Measurements from ENCODE around the gene PARP9. TPM values are rescaled to one million over a fixed set of nuclear protein-coding genes. Genes with fewer than 3 reads are reported as not detected.

PARP9 gene
- total RNA-seq, 2 experiments from 2014 or later: 172 to 186 TPM

DNA sequence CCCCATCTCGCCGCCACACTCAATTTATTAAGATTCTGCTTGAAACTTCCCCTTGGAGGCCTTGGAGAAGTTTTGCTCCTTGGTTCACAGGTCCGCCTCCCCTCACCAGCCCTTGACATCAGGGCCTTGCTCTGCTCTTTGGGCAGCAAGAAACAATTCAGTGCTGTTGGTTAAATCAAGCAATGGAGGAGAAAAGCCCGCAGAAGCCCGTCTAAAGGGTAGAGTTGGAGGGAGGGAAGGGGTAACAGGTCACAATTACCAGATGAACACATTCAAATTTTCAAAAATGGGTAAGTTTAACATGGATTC lies 429 bp downstream of the PARP9 start:
- Mint-ChIP-seq H3K9me3 (no peaks in the 10 kb centered on the region), H3K27me3 (no peaks in the 10 kb centered on the region), H3K4me1 (peaks cover 71% of the 10 kb centered on the region), H3K36me3 (ENCODE audit: low read depth) (peaks cover 78% of the 10 kb centered on the region), H3K27ac (peak overlapping the region; percentile 98), H3K4me3 (peak overlapping the region; percentile 93)
- ChIA-PET POLR2A (interaction anchor here (0.8 to 1.2 kb wide), 3 partner anchors 15 to 117 kb away, joined by 4 to 7 read pairs (median 4); partner anchors contain the start of gene PARP14), CTCF (interaction anchor here (1.0 to 11.7 kb wide), 3 partner anchors 47 to 148 kb away, joined by 3 to 107 read pairs (median 3); partner anchors contain the start of genes PARP14 and WDR5B)
- peak; percentile 47 for DNase-seq

DNA sequence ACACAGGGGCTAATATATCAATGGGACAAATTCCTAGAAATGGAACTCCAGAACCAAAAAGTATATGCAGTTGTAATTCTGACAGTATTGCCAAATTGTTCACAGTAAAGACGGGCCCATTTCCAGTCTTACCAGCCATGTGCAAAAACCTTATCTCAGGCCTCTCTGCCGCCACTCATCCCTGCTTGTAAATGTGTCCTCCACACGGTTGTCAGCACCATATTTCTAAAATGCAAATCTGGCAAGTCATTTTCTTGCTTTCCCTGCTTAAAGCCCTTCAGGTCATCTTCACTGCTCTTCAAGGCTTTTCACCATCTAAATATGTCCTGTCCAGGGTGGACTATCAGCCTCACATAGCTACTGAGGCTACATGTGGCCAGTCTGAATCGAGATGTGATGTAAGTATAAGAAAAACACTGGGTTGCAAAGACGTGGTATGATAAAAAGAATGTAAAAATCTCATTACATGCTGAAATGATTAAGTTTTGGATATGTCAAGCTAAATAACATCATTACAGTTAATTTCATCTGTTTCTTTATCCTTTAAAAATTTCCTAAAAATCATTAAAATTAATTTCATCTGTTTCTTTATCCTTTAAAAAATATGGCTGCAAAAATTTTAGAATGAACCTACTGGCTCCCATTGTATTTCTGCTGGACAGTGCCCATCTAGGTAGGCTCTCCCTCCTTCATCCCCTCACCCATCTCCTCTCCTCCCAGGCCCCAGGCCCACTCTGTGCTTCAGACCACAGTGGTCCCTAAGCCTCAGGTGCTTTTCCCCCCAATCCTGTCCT lies 980 bp downstream of the PARP9 start:
- Mint-ChIP-seq H3K27ac (peak overlapping the region; percentile 98), H3K36me3 (ENCODE audit: low read depth) (peaks cover 77% of the 10 kb centered on the region), H3K4me1 (peaks cover 69% of the 10 kb centered on the region), H3K27me3 (no peaks in the 10 kb centered on the region), H3K4me3 (peak overlapping the region; percentile 93), H3K9me3 (no peaks in the 10 kb centered on the region)
- DNase-seq: no peak
- ChIA-PET CTCF (interaction anchor here (11.7 kb wide), 1 partner anchor 117 kb away, joined by 107 read pairs; the partner anchor contains the start of gene PARP14), POLR2A (no interaction called here)

DNA sequence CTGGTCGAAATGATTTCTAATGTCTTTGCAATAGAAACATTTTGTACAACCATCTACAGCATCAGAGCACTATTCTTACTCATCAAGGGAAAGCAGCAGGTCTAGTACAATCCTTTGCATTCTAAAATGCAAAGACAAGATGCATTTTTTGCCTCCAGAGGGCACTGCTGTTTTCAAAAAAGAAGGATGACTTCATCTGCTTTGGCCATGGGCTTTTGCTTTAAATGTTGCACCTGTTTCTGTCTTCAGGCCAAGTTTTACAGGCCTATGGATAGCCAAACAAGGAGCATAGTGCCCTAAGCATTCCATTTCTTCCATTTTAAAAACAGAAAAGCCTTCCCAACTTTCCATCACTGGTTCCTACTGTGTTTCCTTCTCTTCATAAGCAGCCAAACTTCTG lies 3.4 kb downstream of the PARP9 start:
- H3K4me3 Mint-ChIP-seq: peak overlapping the region; percentile 93
- POLR2A ChIA-PET: no interaction called here

DNA sequence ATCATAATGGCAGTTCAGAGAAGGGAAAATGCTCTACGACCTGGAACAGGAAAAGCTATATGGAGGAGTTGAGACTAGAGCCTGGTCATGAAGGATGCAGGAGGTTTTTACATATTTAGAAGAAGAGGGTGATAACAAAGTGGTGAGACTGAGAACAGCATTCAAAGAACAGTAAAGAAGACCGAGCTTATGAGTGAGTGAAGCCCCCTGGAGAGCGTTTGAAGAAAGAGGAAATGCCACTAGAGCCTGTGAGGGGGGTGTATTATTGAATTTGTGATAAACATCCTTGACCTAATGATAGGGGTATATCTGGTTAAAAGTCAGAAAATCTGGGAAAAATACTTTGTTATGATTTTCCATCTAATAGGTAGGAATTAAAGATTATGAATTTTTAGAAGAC lies 4.2 kb downstream of the PARP9 start:
- Mint-ChIP-seq H3K27ac (no peak overlapping the region), H3K9me3 (no peaks in the 10 kb centered on the region), H3K27me3 (no peaks in the 10 kb centered on the region), H3K4me1 (peaks cover 59% of the 10 kb centered on the region), H3K36me3 (ENCODE audit: low read depth) (peaks cover 75% of the 10 kb centered on the region), H3K4me3 (peak overlapping the region; percentile 5)
- DNase-seq: no peak
- ChIA-PET CTCF (interaction anchor here (1.1 to 11.7 kb wide), 6 partner anchors 12 to 136 kb away, joined by 3 to 107 read pairs (median 4); partner anchors contain the start of gene PARP14), POLR2A (no interaction called here)

More for the DNA sequence above, 3.4 kb downstream of the PARP9 start:
- peak; percentile 81 for DNase-seq
- Mint-ChIP-seq H3K9me3 (no peaks in the 10 kb centered on the region), H3K4me1 (peaks cover 56% of the 10 kb centered on the region), H3K27me3 (no peaks in the 10 kb centered on the region), H3K27ac (peak overlapping the region; percentile 81), H3K36me3 (ENCODE audit: low read depth) (peaks cover 73% of the 10 kb centered on the region)
- CTCF ChIA-PET: interaction anchor here (0.6 to 11.7 kb wide), 5 partner anchors 8 to 1014 kb away, joined by 3 to 107 read pairs (median 6); partner anchors contain the start of gene PARP14

DNA sequence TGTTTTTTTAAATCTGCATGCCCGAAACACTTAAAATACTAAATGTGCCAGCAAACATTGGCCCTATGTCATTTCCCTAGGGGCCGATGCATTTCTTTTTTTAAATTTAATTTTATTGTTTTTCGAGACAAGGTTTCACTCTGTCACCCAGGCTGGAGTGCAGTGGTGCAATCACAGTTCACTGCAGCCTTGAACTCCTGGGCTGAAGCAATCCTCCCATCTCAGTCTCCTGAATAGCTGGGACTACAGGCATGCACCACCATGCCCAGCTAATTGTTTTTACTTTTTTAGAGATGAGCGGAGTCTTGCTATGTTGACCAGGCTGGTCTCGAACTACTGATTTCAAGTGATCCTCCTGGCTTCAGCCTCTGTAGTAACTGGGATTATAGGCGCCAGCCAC lies 5.5 kb downstream of the PARP9 start:
- peaks cover 76% of the 10 kb centered on the region for H3K36me3 Mint-ChIP-seq (ENCODE audit: low read depth)
- ChIA-PET POLR2A (no interaction called here), CTCF (interaction anchor here (0.6 to 11.7 kb wide), 8 partner anchors 19 to 165 kb away, joined by 3 to 107 read pairs (median 4); partner anchors contain the start of gene PARP14)
- no peaks in the 10 kb centered on the region for H3K27me3 Mint-ChIP-seq
- no peak overlapping the region for H3K27ac Mint-ChIP-seq
- DNase-seq: no peak
- no peaks in the 10 kb centered on the region for H3K9me3 Mint-ChIP-seq
- H3K4me1 Mint-ChIP-seq: peaks cover 64% of the 10 kb centered on the region
- H3K4me3 Mint-ChIP-seq: no peak overlapping the region

DNA sequence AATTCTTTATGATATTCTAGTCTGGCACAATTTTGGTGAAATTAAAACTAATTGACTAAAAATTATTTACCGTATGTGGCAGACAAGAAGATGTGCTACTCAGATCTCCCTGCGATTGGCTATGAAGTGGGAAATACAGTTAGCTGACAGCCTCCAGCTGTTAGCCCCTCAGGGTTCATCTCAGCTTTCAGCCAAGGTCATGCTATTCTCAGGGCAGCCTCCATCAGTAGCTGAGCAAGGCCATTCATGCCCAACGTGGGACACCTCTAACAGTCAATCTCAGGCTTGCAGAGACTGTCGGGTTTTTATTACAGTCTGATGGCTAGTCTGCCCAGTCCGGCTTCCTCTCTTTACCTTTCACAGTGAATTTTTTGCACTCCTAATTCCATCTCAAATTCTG lies 6.7 kb downstream of the PARP9 start:
- peaks cover 65% of the 10 kb centered on the region for H3K4me1 Mint-ChIP-seq
- ChIA-PET CTCF (interaction anchor here (1.5 to 11.7 kb wide), 4 partner anchors 9 to 123 kb away, joined by 3 to 107 read pairs (median 4); partner anchors contain the start of gene PARP14), POLR2A (no interaction called here)
- H3K36me3 Mint-ChIP-seq (ENCODE audit: low read depth): peaks cover 78% of the 10 kb centered on the region
- no peaks in the 10 kb centered on the region for H3K27me3 Mint-ChIP-seq
- no peak overlapping the region for H3K4me3 Mint-ChIP-seq
- no peak overlapping the region for H3K27ac Mint-ChIP-seq
- no peak for DNase-seq
- no peaks in the 10 kb centered on the region for H3K9me3 Mint-ChIP-seq

DNA sequence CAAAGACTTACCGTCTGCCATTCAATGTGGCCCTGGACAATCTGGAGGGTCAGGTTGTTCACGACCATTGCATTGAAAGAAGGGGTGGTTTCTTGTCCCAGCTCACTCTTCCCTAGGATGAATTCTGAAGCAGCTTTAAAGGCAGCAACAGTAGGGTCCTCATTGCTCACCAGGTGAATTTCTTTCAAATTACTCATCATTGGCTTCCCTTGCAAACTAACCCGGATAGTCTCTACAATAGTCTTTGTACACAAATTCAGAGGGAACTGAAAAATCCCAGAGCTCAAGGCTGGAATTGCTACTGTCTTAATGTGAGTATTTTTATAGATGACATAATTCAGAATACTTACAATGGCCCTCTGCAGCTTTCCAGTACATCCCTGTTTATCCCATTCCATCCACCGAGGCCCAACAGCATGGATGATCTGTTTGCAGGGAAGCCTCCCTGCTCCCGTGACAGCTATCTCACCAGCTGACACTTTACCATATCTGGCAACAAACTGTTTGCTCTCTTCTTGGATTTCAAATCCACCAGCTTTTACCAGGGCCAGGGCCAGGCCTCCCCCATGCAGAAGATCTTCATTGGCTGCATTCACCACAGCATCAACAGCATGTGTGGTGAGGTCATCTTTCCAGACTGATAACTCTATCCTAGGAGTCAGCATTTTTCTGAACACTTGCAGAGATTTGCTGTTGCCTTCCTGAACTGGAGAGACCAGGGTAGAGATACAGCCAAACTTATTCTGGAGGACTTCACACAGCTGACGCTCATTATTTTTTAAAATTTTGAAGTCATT lies 8.6 kb downstream of the PARP9 start:
- Mint-ChIP-seq H3K27ac (no peak overlapping the region), H3K9me3 (no peaks in the 10 kb centered on the region), H3K36me3 (ENCODE audit: low read depth) (peaks cover 77% of the 10 kb centered on the region), H3K4me3 (no peak overlapping the region), H3K4me1 (peaks cover 51% of the 10 kb centered on the region), H3K27me3 (no peaks in the 10 kb centered on the region)
- ChIA-PET POLR2A (interaction anchor here (0.7 kb wide), 2 partner anchors 10 to 140 kb away, joined by 3 to 5 read pairs; no protein-coding TSS in a partner anchor), CTCF (interaction anchor here (1.5 to 11.7 kb wide), 3 partner anchors 13 to 125 kb away, joined by 4 to 107 read pairs (median 4); partner anchors contain the start of gene PARP14)
- DNase-seq: no peak

DNA sequence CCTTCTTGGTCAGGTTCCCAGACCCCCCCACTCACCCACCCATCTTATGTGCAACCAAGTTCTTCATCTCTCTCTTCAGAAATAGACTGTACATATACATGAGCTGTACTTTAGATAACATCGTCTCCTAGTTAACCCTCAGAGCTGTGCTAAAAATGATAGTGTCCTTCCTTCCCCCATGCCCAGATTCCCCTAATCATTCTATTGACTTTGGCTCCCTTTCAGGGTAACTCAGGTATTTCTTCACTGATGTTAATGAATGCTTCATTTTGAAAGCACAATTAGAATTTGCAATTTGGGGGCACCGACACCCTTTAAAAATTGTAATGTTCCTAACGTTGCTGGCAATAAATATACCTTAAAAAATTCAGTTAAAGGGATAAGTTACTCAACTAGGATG lies 10.9 kb downstream of the PARP9 start:
- Mint-ChIP-seq H3K36me3 (ENCODE audit: low read depth) (peaks cover 78% of the 10 kb centered on the region), H3K27ac (no peak overlapping the region), H3K9me3 (no peaks in the 10 kb centered on the region), H3K4me1 (peaks cover 33% of the 10 kb centered on the region), H3K27me3 (no peaks in the 10 kb centered on the region), H3K4me3 (no peak overlapping the region)
- POLR2A ChIA-PET: interaction anchor here (0.7 kb wide), 1 partner anchor 50 kb away, joined by 4 read pairs; no protein-coding TSS in a partner anchor
- DNase-seq: no peak
- CTCF ChIA-PET: no interaction called here

DNA sequence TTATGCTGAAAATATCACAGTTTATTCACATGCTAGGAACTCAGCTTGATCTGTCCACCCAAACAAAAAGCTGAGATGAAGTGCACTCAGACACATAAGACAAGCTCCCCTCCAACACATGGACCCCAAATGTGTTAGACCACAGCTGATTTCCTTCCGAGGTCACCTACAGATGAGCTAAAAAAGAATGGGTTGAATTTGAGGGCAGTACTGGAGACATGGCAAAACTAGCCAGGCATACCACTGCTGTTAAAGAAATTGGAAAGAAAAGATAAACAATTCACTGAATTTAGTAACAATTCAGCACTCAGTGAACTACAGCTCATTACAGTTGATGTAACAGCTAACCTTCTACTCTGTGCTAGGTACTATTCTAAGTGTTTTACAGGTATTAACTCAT lies 15.5 kb downstream of the PARP9 start:
- H3K9me3 Mint-ChIP-seq: no peaks in the 10 kb centered on the region
- CTCF ChIA-PET: interaction anchor here (0.9 to 2.9 kb wide), 4 partner anchors 9 to 131 kb away, joined by 3 to 12 read pairs (median 4); partner anchors contain the start of gene PARP14
- POLR2A ChIA-PET: no interaction called here
- peaks cover 81% of the 10 kb centered on the region for H3K36me3 Mint-ChIP-seq (ENCODE audit: low read depth)
- H3K4me1 Mint-ChIP-seq: peaks cover 13% of the 10 kb centered on the region
- H3K27me3 Mint-ChIP-seq: no peaks in the 10 kb centered on the region
- DNase-seq: no peak
- H3K27ac Mint-ChIP-seq: no peak overlapping the region
- H3K4me3 Mint-ChIP-seq: no peak overlapping the region

DNA sequence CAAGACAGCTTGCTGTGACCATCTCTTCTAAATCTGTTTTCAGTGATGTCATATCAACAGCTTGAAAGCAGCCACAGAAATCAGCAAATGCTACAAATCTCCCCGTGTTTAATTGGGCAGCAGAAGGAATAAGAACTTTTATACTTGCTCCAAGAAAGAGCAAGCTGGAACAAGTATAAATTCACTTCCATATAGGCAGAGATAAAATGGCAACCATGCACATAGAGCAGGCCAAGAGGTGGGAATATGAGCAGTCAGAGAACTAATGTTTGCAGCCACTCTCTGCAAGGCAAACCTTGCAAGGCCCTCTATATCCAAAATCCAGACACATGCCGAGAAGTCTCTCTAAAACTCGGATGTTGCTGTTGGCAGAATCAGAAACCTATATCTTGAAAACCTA lies 16.0 kb downstream of the PARP9 start:
- Mint-ChIP-seq H3K4me3 (no peak overlapping the region), H3K36me3 (ENCODE audit: low read depth) (peaks cover 80% of the 10 kb centered on the region), H3K9me3 (no peaks in the 10 kb centered on the region), H3K27me3 (no peaks in the 10 kb centered on the region), H3K27ac (no peak overlapping the region), H3K4me1 (peaks cover 10% of the 10 kb centered on the region)
- no peak for DNase-seq
- POLR2A ChIA-PET: no interaction called here
- CTCF ChIA-PET: interaction anchor here (0.9 to 2.9 kb wide), 4 partner anchors 9 to 132 kb away, joined by 3 to 12 read pairs (median 4); partner anchors contain the start of gene PARP14

DNA sequence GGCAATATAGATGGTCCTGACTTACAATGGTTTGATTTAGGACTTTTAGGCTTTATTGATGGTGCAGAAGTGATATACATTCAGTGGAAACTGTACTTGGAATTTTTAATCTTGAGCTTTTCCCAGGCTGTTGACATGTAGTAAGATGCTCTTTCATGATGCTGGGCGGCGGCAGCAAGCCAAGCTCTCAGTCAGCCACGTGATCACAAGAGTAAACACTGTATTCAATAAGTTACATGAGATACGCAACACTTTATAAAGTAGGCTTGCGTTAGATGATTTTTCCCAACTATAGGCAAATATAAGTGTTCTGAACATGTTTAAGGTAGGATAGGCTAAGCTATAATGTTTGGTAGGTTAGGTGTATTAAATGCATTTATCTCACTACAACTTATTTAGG lies 17.9 kb downstream of the PARP9 start:
- CTCF ChIA-PET: interaction anchor here (1.8 kb wide), 1 partner anchor 12 kb away, joined by 3 read pairs; no protein-coding TSS in a partner anchor
- POLR2A ChIA-PET: no interaction called here
- H3K4me3 Mint-ChIP-seq: no peak overlapping the region
- peaks cover 12% of the 10 kb centered on the region for H3K4me1 Mint-ChIP-seq
- no peaks in the 10 kb centered on the region for H3K27me3 Mint-ChIP-seq
- no peaks in the 10 kb centered on the region for H3K9me3 Mint-ChIP-seq
- DNase-seq: no peak
- no peak overlapping the region for H3K27ac Mint-ChIP-seq
- H3K36me3 Mint-ChIP-seq (ENCODE audit: low read depth): peaks cover 74% of the 10 kb centered on the region

DNA sequence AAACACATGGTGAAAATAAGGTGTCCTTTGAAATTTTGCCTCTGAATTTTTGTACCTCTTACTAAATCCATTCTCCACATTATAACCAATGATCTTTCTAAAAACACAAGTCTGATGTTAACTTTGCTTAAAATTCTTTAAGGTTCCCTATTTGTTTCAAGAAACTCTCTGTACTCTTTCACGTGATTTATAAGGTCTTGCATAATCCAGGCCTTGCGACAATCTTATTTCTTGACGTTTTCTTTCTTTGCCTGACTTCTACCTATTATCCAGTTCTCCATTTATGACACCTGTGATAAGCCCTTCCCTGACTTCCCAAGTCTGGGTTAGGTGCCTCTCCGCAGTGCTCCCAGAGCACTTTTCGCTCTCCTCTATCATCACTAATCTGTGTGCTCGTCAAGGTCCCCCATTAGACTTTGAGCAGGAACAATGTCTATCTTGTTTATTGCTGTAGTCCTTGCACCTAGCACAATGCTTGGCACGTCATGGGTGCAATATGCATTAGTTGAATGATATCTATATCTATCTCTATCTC lies 25.1 kb downstream of the PARP9 start:
- Mint-ChIP-seq H3K36me3 (ENCODE audit: low read depth) (peaks cover 75% of the 10 kb centered on the region), H3K27ac (no peak overlapping the region), H3K9me3 (no peaks in the 10 kb centered on the region), H3K27me3 (no peaks in the 10 kb centered on the region), H3K4me3 (no peak overlapping the region), H3K4me1 (peaks cover 47% of the 10 kb centered on the region)
- DNase-seq: no peak
- CTCF ChIA-PET: interaction anchor here (1.3 kb wide), 1 partner anchor 19 kb away, joined by 3 read pairs; no protein-coding TSS in a partner anchor
- POLR2A ChIA-PET: no interaction called here
